Epithelial cell of proximal tubule (primary cell): ENCODE measurements around the gene USF2. TPM values are rescaled to one million over a fixed set of nuclear protein-coding genes. Genes with fewer than 3 reads are reported as not detected.

Experiments used
- DNase-seq: peaks from one replicate; pipeline ENCODE4 v3.0.0-alpha.2; 2011; ENCODE audit warnings: low read depth
- H3K4me3 ChIP-seq: 2 replicates; pipeline ENCODE4 v1.5.1; 2011; ENCODE audit warnings: low read depth, mild to moderate bottlenecking, low read length
- CTCF ChIP-seq: conservative IDR thresholded peaks from 2 replicates; pipeline ENCODE4 v1.5.1; 2012; ENCODE audit warnings: low read depth, mild to moderate bottlenecking, low read length
- total RNA-seq: library from RNA; depleted of rRNA; stranded (reverse); fragments of >200 nt; gene quantifications from 2 replicates; pipeline ENCODE4 v1.2.3, GENCODE V29; 2015

Gene USF2
- total RNA-seq, 1 donor from 2014 or later, result 62.9 TPM

- no peak for TF ChIP-seq CTCF
- no peak for DNase-seq
- H3K4me3 ChIP-seq, result no peak overlapping the region
Observed at GRCh38 chr19:35294328-35294727, 25.6 kb downstream of the USF2 start.

GRCh38 chr19:35294859-35295791 lies 26.4 kb downstream of the USF2 start:
- DNase-seq, result no peak
- no peak for TF ChIP-seq CTCF
- no peak overlapping the region for H3K4me3 ChIP-seq

- no peak for DNase-seq
- no peak for TF ChIP-seq CTCF
Observed at GRCh38 chr19:35295792-35296462, 27.2 kb downstream of the USF2 start.

GRCh38 chr19:35296644-35297514 lies 28.1 kb downstream of the USF2 start:
- no peak for DNase-seq
- no peak for TF ChIP-seq CTCF
- no peak overlapping the region for H3K4me3 ChIP-seq

More at GRCh38 chr19:35295792-35296462, 27.2 kb downstream of the USF2 start:
- no peak overlapping the region for H3K4me3 ChIP-seq

GRCh38 chr19:35297515-35297848 lies 28.7 kb downstream of the USF2 start:
- H3K4me3 ChIP-seq, result no peak overlapping the region
- TF ChIP-seq CTCF, result no peak
- no peak for DNase-seq

- no peak for TF ChIP-seq CTCF
- no peak for DNase-seq
- no peak overlapping the region for H3K4me3 ChIP-seq
Observed at GRCh38 chr19:35297922-35298321, 29.2 kb downstream of the USF2 start.
